GM12864 (cell line): ENCODE data around the gene LECT2.

Experiments used
- DNase-seq: peaks from one replicate; pipeline ENCODE4 v3.0.0-alpha.2; 2011; ENCODE audit warnings: low read depth
- H3K4me3 ChIP-seq: 2 replicates; pipeline ENCODE4 v1.5.1; 2011; ENCODE audit warnings: mild to moderate bottlenecking, low read depth, low read length, control low read depth
- CTCF ChIP-seq: IDR thresholded peaks from 2 replicates; pipeline ENCODE4 v1.5.1; 2011; ENCODE audit warnings: low read depth, mild to moderate bottlenecking, moderate library complexity, low read length, control low read depth, inconsistent platforms; ENCODE audit errors: missing control alignments

Gene LECT2

GRCh38 chr5:135901633-135902032, 53.1 kb downstream of the LECT2 start:
- H3K4me3 ChIP-seq = no peak overlapping the region
- no peak for TF ChIP-seq CTCF

GRCh38 chr5:135900276-135900675, 54.5 kb downstream of the LECT2 start:
- no peak for TF ChIP-seq CTCF

More at GRCh38 chr5:135901633-135902032, 53.1 kb downstream of the LECT2 start:
- no peak for DNase-seq

GRCh38 chr5:135898651-135899050, 56.1 kb downstream of the LECT2 start:
- no peak overlapping the region for H3K4me3 ChIP-seq
- no peak for DNase-seq
- no peak for TF ChIP-seq CTCF

More at GRCh38 chr5:135900276-135900675, 54.5 kb downstream of the LECT2 start:
- H3K4me3 ChIP-seq = no peak overlapping the region
- no peak for DNase-seq
